SK-N-SH treated with all-trans-retinoic acid at 6 μM for 48 hours (cell line): ENCODE results near the gene SH3RF1.

Experiments used
- ATAC-seq: fragments of 200-7000 bp; cut with Tn5 transposase; 3 replicates; pipeline ENCODE4 v1.9.1; 2020; ENCODE audit warnings: mild to moderate bottlenecking, moderate library complexity
- BACH2 ChIP-seq: fragments of 250-450 bp; sonication (Bioruptor Pico); IDR thresholded peaks from 2 replicates; pipeline ENCODE4 v1.9.0; 2021; ENCODE audit warnings: mild to moderate bottlenecking, borderline replicate concordance
- CSDC2 ChIP-seq: fragments of 250-450 bp; sonication (Bioruptor Pico); IDR thresholded peaks from 2 replicates; pipeline ENCODE4 v1.5.0; 2020; ENCODE audit warnings: mild to moderate bottlenecking, moderate library complexity
- CSRNP3 ChIP-seq: fragments of 250-450 bp; sonication (Bioruptor Pico); IDR thresholded peaks from 2 replicates; pipeline ENCODE4 v1.5.1; 2021; ENCODE audit warnings: mild to moderate bottlenecking, moderate library complexity
- ESRRG ChIP-seq: fragments of 250-450 bp; sonication (Bioruptor Pico); IDR thresholded peaks from 2 replicates; pipeline ENCODE4 v1.6.1; 2021; ENCODE audit warnings: mild to moderate bottlenecking
- GLIS3 ChIP-seq: fragments of 250-450 bp; sonication (Bioruptor Pico); IDR thresholded peaks from 2 replicates; pipeline ENCODE4 v1.5.0; 2020; ENCODE audit warnings: mild to moderate bottlenecking, moderate library complexity
- ISL1 ChIP-seq: fragments of 250-450 bp; sonication (Bioruptor Pico); IDR thresholded peaks from 2 replicates; pipeline ENCODE4 v2.1.2; 2022; ENCODE audit warnings: mild to moderate bottlenecking, moderate library complexity
- OSR1 ChIP-seq: fragments of 250-450 bp; sonication (Bioruptor Pico); IDR thresholded peaks from 2 replicates; pipeline ENCODE4 v1.8.0; 2022; ENCODE audit warnings: moderate library complexity, mild to moderate bottlenecking, inconsistent platforms
- PATZ1 ChIP-seq: fragments of 250-450 bp; sonication (Bioruptor Pico); IDR thresholded peaks from 2 replicates; pipeline ENCODE4 v1.8.0; 2020; ENCODE audit warnings: mild to moderate bottlenecking, moderate library complexity, borderline replicate concordance
- POU6F1 ChIP-seq: fragments of 250-450 bp; sonication (Bioruptor Pico); IDR thresholded peaks from 2 replicates; pipeline ENCODE4 v1.8.0; 2021; ENCODE audit warnings: low read depth, mild to moderate bottlenecking, moderate library complexity, borderline replicate concordance
- PPARA ChIP-seq: fragments of 250-450 bp; sonication (Bioruptor Pico); IDR thresholded peaks from 2 replicates; pipeline ENCODE4 v1.5.0; 2020; ENCODE audit warnings: mild to moderate bottlenecking, borderline replicate concordance
- RARB ChIP-seq: fragments of 250-450 bp; sonication (Bioruptor Pico); IDR thresholded peaks from 2 replicates; pipeline ENCODE4 v1.8.0; 2021; ENCODE audit warnings: mild to moderate bottlenecking, moderate library complexity
- SNAI2 ChIP-seq: fragments of 250-450 bp; sonication (Bioruptor Pico); IDR thresholded peaks from 2 replicates; pipeline ENCODE4 v1.5.0; 2020; ENCODE audit warnings: mild to moderate bottlenecking, moderate library complexity
- TOX ChIP-seq: fragments of 250-450 bp; sonication (Bioruptor Pico); IDR thresholded peaks from 2 replicates; pipeline ENCODE4 v1.8.0; 2021; ENCODE audit warnings: mild to moderate bottlenecking, moderate library complexity, borderline replicate concordance
- ZC3H10 ChIP-seq: fragments of 250-450 bp; sonication (Bioruptor Pico); IDR thresholded peaks from 2 replicates; pipeline ENCODE4 v1.5.1; 2021; ENCODE audit warnings: mild to moderate bottlenecking, moderate library complexity
- ZFP3 ChIP-seq: fragments of 250-450 bp; sonication (Bioruptor Pico); IDR thresholded peaks from 2 replicates; pipeline ENCODE4 v1.5.0; 2020; ENCODE audit warnings: mild to moderate bottlenecking, moderate library complexity
- ZNF565 ChIP-seq: fragments of 450-650 bp; formaldehyde crosslinking; conservative IDR thresholded peaks from 2 replicates; pipeline ENCODE4 v1.5.0; 2020; ENCODE audit warnings: low read depth, mild to moderate bottlenecking, moderate library complexity
- ZNF70 ChIP-seq: fragments of 450-650 bp; formaldehyde crosslinking; IDR thresholded peaks from 2 replicates; pipeline ENCODE4 v1.5.0; 2020; ENCODE audit warnings: mild to moderate bottlenecking, moderate library complexity
- ZNF8 ChIP-seq: fragments of 450-650 bp; formaldehyde crosslinking; IDR thresholded peaks from 2 replicates; pipeline ENCODE4 v1.5.0; 2020; ENCODE audit warnings: mild to moderate bottlenecking, moderate library complexity
- TF ChIP-seq, protein P1 (sequence below): fragments of 250-450 bp; sonication (Bioruptor Pico); IDR thresholded peaks from 2 replicates; pipeline ENCODE4 v1.5.1; 2020; ENCODE audit warnings: low read depth, mild to moderate bottlenecking, moderate library complexity
- TF ChIP-seq, protein P2 (sequence below): fragments of 250-450 bp; sonication (Bioruptor Pico); IDR thresholded peaks from 2 replicates; pipeline ENCODE4 v1.5.0; 2020; ENCODE audit warnings: mild to moderate bottlenecking, moderate library complexity

Gene SH3RF1

DNA sequence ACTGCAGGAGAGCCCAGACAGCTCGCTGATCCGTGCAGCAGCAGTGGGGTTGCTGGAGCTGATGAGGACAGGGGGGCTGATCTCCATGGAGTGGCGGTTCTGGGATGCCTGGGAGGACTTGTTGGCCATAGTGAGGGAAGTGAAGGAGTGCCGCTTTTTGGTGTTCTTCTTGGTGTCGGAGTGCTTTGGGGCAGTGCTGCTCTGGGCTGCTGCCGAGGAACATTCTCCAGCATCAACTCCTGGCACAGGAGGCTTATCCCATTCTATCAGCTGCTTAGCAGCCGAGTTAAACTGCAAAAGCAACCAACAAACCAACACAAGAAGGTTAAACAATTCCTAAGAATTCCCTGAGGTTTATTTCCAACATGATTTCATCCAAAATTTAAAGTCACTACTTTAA, 134.4 kb downstream of the SH3RF1 start:
- TF ChIP-seq ZNF565 (CRISPR knock-in tag) (no peak), POU6F1 (no peak), RARB (CRISPR knock-in tag) (no peak), BACH2 (no peak), ZNF8 (CRISPR knock-in tag) (no peak), GLIS3 (no peak), ZC3H10 (CRISPR knock-in tag) (no peak), SNAI2 (CRISPR knock-in tag) (no peak)
- ATAC-seq = no peak

GRCh38 chr4:169135776-169136175, 135.0 kb downstream of the SH3RF1 start:
- no peak for ATAC-seq
- TF ChIP-seq SNAI2 (CRISPR knock-in tag) (no peak), ZNF70 (no peak), ZNF8 (CRISPR knock-in tag) (no peak), TOX (CRISPR knock-in tag) (no peak), CSDC2 (CRISPR knock-in tag) (no peak), ZNF565 (CRISPR knock-in tag) (no peak), ZC3H10 (CRISPR knock-in tag) (no peak), PPARA (no peak), ISL1 (no peak), PATZ1 (no peak), POU6F1 (no peak), CSRNP3 (CRISPR knock-in tag) (no peak), RARB (CRISPR knock-in tag) (no peak), BACH2 (no peak), ZFP3 (CRISPR knock-in tag) (no peak), OSR1 (CRISPR knock-in tag) (no peak), GLIS3 (no peak)
- TF ChIP-seq, protein P1, sequence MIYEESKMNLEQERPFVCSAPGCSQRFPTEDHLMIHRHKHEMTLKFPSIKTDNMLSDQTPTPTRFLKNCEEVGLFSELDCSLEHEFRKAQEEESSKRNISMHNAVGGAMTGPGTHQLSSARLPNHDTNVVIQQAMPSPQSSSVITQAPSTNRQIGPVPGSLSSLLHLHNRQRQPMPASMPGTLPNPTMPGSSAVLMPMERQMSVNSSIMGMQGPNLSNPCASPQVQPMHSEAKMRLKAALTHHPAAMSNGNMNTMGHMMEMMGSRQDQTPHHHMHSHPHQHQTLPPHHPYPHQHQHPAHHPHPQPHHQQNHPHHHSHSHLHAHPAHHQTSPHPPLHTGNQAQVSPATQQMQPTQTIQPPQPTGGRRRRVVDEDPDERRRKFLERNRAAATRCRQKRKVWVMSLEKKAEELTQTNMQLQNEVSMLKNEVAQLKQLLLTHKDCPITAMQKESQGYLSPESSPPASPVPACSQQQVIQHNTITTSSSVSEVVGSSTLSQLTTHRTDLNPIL (CRISPR knock-in tag) = no peak

- ATAC-seq = no peak
- no peak for TF ChIP-seq CSDC2 (CRISPR knock-in tag)
- TF ChIP-seq BACH2 = no peak
Observed at GRCh38 chr4:169133932-169134331, 136.8 kb downstream of the SH3RF1 start.

DNA sequence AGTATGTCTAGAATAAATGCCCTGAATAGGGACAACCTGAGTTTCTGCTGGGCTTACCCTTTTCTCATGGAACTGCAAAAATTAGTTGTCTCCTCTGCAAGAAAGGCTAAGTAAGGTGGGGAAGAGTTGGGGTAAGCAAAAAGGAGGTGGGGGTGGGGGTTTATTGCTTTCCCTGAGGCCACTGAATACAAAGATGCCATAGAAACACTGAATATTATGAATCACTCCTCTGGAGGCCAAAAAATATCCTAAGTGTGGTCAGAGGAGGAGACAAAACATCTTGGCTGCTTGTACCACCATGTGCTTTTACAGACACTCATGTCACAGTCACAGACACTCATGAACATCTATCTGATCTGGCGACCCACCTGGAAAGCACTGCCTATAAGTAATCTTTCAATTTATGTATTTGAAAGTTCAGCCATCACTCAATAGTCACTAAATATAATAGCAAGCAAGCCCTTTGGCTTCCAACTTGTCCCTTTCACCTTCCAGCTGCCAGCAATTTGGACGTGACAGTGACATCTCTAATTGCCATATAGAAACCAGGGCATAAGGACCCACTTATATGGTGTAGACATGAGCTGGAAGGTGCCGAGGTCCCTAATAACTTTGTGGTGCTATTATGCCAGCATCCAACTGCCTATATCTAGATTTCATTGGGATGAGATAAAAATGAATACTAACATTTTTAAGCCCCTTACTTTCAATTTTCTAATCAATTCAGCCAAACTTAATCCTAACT, 138.0 kb downstream of the SH3RF1 start:
- no peak for TF ChIP-seq BACH2
- no peak for TF ChIP-seq ESRRG (CRISPR knock-in tag)
- no peak for TF ChIP-seq GLIS3
- no peak for TF ChIP-seq POU6F1
- no peak for TF ChIP-seq PPARA
- TF ChIP-seq, protein P2, sequence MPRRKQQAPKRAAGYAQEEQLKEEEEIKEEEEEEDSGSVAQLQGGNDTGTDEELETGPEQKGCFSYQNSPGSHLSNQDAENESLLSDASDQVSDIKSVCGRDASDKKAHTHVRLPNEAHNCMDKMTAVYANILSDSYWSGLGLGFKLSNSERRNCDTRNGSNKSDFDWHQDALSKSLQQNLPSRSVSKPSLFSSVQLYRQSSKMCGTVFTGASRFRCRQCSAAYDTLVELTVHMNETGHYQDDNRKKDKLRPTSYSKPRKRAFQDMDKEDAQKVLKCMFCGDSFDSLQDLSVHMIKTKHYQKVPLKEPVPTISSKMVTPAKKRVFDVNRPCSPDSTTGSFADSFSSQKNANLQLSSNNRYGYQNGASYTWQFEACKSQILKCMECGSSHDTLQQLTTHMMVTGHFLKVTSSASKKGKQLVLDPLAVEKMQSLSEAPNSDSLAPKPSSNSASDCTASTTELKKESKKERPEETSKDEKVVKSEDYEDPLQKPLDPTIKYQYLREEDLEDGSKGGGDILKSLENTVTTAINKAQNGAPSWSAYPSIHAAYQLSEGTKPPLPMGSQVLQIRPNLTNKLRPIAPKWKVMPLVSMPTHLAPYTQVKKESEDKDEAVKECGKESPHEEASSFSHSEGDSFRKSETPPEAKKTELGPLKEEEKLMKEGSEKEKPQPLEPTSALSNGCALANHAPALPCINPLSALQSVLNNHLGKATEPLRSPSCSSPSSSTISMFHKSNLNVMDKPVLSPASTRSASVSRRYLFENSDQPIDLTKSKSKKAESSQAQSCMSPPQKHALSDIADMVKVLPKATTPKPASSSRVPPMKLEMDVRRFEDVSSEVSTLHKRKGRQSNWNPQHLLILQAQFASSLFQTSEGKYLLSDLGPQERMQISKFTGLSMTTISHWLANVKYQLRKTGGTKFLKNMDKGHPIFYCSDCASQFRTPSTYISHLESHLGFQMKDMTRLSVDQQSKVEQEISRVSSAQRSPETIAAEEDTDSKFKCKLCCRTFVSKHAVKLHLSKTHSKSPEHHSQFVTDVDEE (CRISPR knock-in tag) = no peak
- no peak for TF ChIP-seq ZC3H10 (CRISPR knock-in tag)
- no peak for TF ChIP-seq OSR1 (CRISPR knock-in tag)
- no peak for ATAC-seq
